K562 (cell line): ENCODE data around the gene HMX1. TPM values are rescaled to one million over a fixed set of nuclear protein-coding genes. Genes with fewer than 3 reads are reported as not detected.

ENCODE experiments used
- C11orf30 ChIP-seq: fragments of 450-650 bp; IDR thresholded peaks from 2 replicates; pipeline ENCODE4 v1.6.1; 2016; ENCODE audit warnings: low read depth, mild to moderate bottlenecking
- CEBPG ChIP-seq, 3 experiments: fragments of 200-800 bp in 1 of 3; sonication (Bioruptor generic) in 1 of 3; sonication (generic) in 1 of 3; formaldehyde crosslinking in 1 of 3; IDR thresholded peaks in 2 of 3; conservative IDR thresholded peaks in 1 of 3; 2 replicates each; pipeline versions ENCODE4 v1.6.1 to v1.8.0; 2016 to 2022; ENCODE audit warnings: missing compliant biosample characterization in 2 of 3, missing genetic modification characterization in 2 of 3, mild to moderate bottlenecking in 1 of 3, missing genetic modification reagents in 1 of 3
- ELK3 ChIP-seq: fragments of 450-650 bp; formaldehyde crosslinking; IDR thresholded peaks from 2 replicates; pipeline ENCODE4 v1.4.0; 2020; ENCODE audit warnings: mild to moderate bottlenecking
- ESRRB ChIP-seq: fragments of 250-450 bp; sonication (Bioruptor Pico); IDR thresholded peaks from 2 replicates; pipeline ENCODE4 v1.5.0; 2020; ENCODE audit warnings: mild to moderate bottlenecking, moderate library complexity, borderline replicate concordance
- GABPB1 ChIP-seq: sonication (generic); formaldehyde crosslinking; IDR thresholded peaks from 2 replicates; pipeline ENCODE4 v1.8.0; 2022; ENCODE audit warnings: mild to moderate bottlenecking, missing genetic modification reagents
- MAFG ChIP-seq: fragments of 450-650 bp; conservative IDR thresholded peaks from 2 replicates; pipeline ENCODE4 v1.6.1; 2016; ENCODE audit warnings: missing genetic modification characterization, missing compliant biosample characterization
- MED1 ChIP-seq: sonication (generic); formaldehyde crosslinking; IDR thresholded peaks from 2 replicates; pipeline ENCODE4 v1.8.1; 2023; ENCODE audit warnings: missing genetic modification reagents, borderline replicate concordance
- NELFE ChIP-seq: IDR thresholded peaks from 2 replicates; pipeline ENCODE4 v1.6.1; 2011; ENCODE audit warnings: mild to moderate bottlenecking; ENCODE audit not compliant: insufficient read depth, insufficient read length
- RB1 ChIP-seq: fragments of 450-650 bp; IDR thresholded peaks from 2 replicates; pipeline ENCODE4 v1.6.1; 2017; ENCODE audit warnings: low read depth, mild to moderate bottlenecking
- SAP30 ChIP-seq: fragments of 200-600 bp; sonication (generic); IDR thresholded peaks from 2 replicates; pipeline ENCODE4 v1.6.1; 2012; ENCODE audit warnings: borderline replicate concordance, low read depth, mild to moderate bottlenecking, moderate library complexity, low read length, control low read depth, inconsistent platforms; ENCODE audit not compliant: insufficient read depth, poor library complexity, severe bottlenecking
- THRA ChIP-seq: fragments of 450-650 bp; IDR thresholded peaks from 2 replicates; pipeline ENCODE4 v1.6.1; 2017; ENCODE audit warnings: mild to moderate bottlenecking, moderate library complexity
- U2AF2 ChIP-seq: fragments of 200-400 bp; formaldehyde crosslinking; optimal IDR thresholded peaks from 2 replicates; pipeline ENCODE3; 2017; ENCODE audit warnings: low read depth, mild to moderate bottlenecking, low read length
- ZBTB11 ChIP-seq, 3 experiments: fragments of 200-800 bp in 1 of 3; fragments of 250-450 bp in 1 of 3; fragments of 450-650 bp in 1 of 3; sonication (Bioruptor Pico) in 1 of 3; sonication (Bioruptor generic) in 1 of 3; formaldehyde crosslinking in 1 of 3; IDR thresholded peaks; 2 replicates each; pipeline versions ENCODE4 v1.6.1 to v1.8.0; 2016 to 2022; ENCODE audit warnings: mild to moderate bottlenecking in 2 of 3, missing genetic modification characterization in 2 of 3, missing compliant biosample characterization in 1 of 3, moderate library complexity in 1 of 3
- ZNF263 ChIP-seq: sonication (generic); formaldehyde crosslinking; IDR thresholded peaks from 2 replicates; pipeline ENCODE4 v1.8.0; 2022; ENCODE audit warnings: mild to moderate bottlenecking, missing genetic modification reagents, borderline replicate concordance
- ZNF398 ChIP-seq: fragments of 250-450 bp; sonication (Bioruptor Pico); IDR thresholded peaks from 2 replicates; pipeline ENCODE4 v1.8.0; 2021; ENCODE audit warnings: moderate library complexity, mild to moderate bottlenecking, inconsistent platforms
- ZNF511 ChIP-seq: sonication (generic); formaldehyde crosslinking; IDR thresholded peaks from 2 replicates; pipeline ENCODE4 v1.8.0; 2022; ENCODE audit warnings: mild to moderate bottlenecking, missing genetic modification reagents
- ZNF717 ChIP-seq: fragments of 250-450 bp; sonication (Bioruptor Pico); IDR thresholded peaks from 2 replicates; pipeline ENCODE4 v1.5.0; 2021
- polyA plus RNA-seq, 8 experiments: library from polyadenylated mRNA; depleted of rRNA in 4 of 8; stranded (reverse) in 5 of 8; unstranded in 3 of 8; fragments of >200 nt; fragmentation: Nextera tagmentation in 2 of 8; fragmentation: Illumina TruSeq in 1 of 8; extraction: Ambion mirVana in 2 of 8; extraction: Trizol in 1 of 8; gene quantifications; 2 replicates each; pipeline versions ENCODE4 v1.2.1 to v1.2.3, GENCODE V29; 2011 to 2014; ENCODE audit warnings: inconsistent platforms in 1 of 8, missing spikeins in 1 of 8
- total RNA-seq, 7 experiments: library from RNA; depleted of rRNA in 6 of 7; stranded (reverse); fragments of >200 nt in 6 of 7; fragmentation: Illumina TruSeq in 2 of 7; extraction: Trizol in 2 of 7; gene quantifications; 2 replicates each; pipeline versions ENCODE4 v1.2.1 to v1.2.3, GENCODE V29; 2011 to 2021; ENCODE audit warnings: low replicate concordance in 1 of 7

The HMX1 gene
- total and polyA plus RNA-seq, 9 of the 15 experiments (the other 6 are each of a cell fraction or from before 2014, with no cell fraction given), result not detected

GRCh38 chr4:8820178-8821102 lies 51.2 kb downstream of the HMX1 start (continued):
- TF ChIP-seq ZBTB11 (CRISPR knock-in tag; IDR thresholded peaks at IDR 0.05) (no peak), THRA (no peak), ZNF511 (no peak), ZNF717 (CRISPR knock-in tag) (no peak), ZNF263 (no peak), NELFE (no peak), ESRRB (CRISPR knock-in tag) (no peak), ZNF398 (CRISPR knock-in tag) (no peak), MAFG (tag) (peak; percentile 53; the same call in 1 of the 2 replicates), GABPB1 (CRISPR knock-in tag) (no peak), ELK3 (no peak), C11orf30 (peak; percentile 49; the same call in 1 of the 2 replicates), MED1 (no peak), U2AF2 (no peak), SAP30 (no peak), RB1 (no peak), CEBPG (CRISPR knock-in tag; IDR thresholded peaks at IDR 0.05) (no peak), CEBPG (tag; conservative IDR thresholded peaks at IDR 0.05 in 1 of 2, IDR thresholded peaks at IDR 0.05 in 1 of 2) (no peak)
